OCI-LY3 (cell line): ENCODE measurements around the gene C3orf33.

Source experiments
- EZH2phosphoT487 ChIP-seq: fragments of 200-600 bp; shearing (Covaris generic); IDR thresholded peaks from 2 replicates; pipeline ENCODE4 v1.6.1; 2018; ENCODE audit warnings: antibody characterized with exemption, mixed run types, low read depth
- TF ChIP-seq, protein P1 (sequence below): fragments of 200-600, 300-600 bp; sonication (generic); IDR thresholded peaks from 2 replicates; pipeline ENCODE4 v1.5.1; 2014; ENCODE audit warnings: antibody characterized with exemption, low read length, low read depth

DNA sequence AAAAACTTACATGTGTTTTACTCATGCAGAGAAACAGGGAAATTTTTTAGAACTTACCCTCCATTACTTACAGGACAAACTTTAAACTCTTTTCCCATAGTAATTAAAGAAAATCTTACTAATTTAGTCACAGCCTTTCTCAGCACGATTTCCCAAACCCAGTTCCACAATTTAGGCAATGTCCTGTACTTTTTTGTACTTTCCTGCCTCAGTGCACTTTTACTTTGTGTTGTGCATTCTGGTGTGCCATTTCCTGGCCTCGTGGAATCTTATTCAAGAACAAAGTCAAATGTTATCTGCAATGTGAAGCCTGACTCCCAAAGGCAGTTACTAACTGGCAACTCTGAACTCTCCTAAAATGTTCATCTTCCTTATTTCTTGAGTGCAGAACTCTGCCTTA, 46.3 kb upstream of the C3orf33 start:
- TF ChIP-seq, protein P1, sequence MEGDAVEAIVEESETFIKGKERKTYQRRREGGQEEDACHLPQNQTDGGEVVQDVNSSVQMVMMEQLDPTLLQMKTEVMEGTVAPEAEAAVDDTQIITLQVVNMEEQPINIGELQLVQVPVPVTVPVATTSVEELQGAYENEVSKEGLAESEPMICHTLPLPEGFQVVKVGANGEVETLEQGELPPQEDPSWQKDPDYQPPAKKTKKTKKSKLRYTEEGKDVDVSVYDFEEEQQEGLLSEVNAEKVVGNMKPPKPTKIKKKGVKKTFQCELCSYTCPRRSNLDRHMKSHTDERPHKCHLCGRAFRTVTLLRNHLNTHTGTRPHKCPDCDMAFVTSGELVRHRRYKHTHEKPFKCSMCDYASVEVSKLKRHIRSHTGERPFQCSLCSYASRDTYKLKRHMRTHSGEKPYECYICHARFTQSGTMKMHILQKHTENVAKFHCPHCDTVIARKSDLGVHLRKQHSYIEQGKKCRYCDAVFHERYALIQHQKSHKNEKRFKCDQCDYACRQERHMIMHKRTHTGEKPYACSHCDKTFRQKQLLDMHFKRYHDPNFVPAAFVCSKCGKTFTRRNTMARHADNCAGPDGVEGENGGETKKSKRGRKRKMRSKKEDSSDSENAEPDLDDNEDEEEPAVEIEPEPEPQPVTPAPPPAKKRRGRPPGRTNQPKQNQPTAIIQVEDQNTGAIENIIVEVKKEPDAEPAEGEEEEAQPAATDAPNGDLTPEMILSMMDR = no peak
- TF ChIP-seq EZH2phosphoT487 = no peak
